GM18867 (cell line): ENCODE data around the gene POU5F1.
"Not testable (repeated sequence)": the region's sequence is repeated elsewhere in the genome, so short reads cannot be mapped to it uniquely, and the experiment has no call there.

Source experiments
- ATAC-seq: cut with Tn5 transposase; IDR thresholded peaks from one replicate; pipeline ENCODE4 v1.9.1; 2021; ENCODE audit warnings: mild to moderate bottlenecking, moderate library complexity; ENCODE audit not compliant: unreplicated experiment

Gene POU5F1

GRCh38 chr6:31169123-31169857 is 1.2 kb downstream of the POU5F1 start:
- no peak for ATAC-seq

GRCh38 chr6:31168606-31169005 is 1.9 kb downstream of the POU5F1 start:
- no peak for ATAC-seq

GRCh38 chr6:31165986-31166385 is 4.5 kb downstream of the POU5F1 start:
- no peak for ATAC-seq

- peak; percentile 75 for ATAC-seq
Observed at GRCh38 chr6:31165064-31165832, 5.2 kb downstream of the POU5F1 start.

GRCh38 chr6:31164475-31165063 is 5.9 kb downstream of the POU5F1 start:
- not testable (repeated sequence) for ATAC-seq

GRCh38 chr6:31163922-31164321 is 6.6 kb downstream of the POU5F1 start:
- ATAC-seq, result no peak

- no peak for ATAC-seq
Observed at GRCh38 chr6:31162463-31163165, 7.9 kb downstream of the POU5F1 start.

- no peak for ATAC-seq
Observed at GRCh38 chr6:31161216-31162126, 9.0 kb downstream of the POU5F1 start.

- no peak for ATAC-seq
Observed at GRCh38 chr6:31158863-31159855, 11.3 kb downstream of the POU5F1 start.

GRCh38 chr6:31158140-31158862 is 12.2 kb downstream of the POU5F1 start, which contains the start of gene TCF19:
TCF19 (plus strand) TSS chr6:31158589; CDS start chr6:31159470, 881 bp downstream.
- ATAC-seq, result peak; percentile 82

- ATAC-seq, result no peak
Observed at GRCh38 chr6:31157513-31158139, 12.9 kb downstream of the POU5F1 start, which contains the start of gene CCHCR1. CCHCR1 (minus strand) TSS chr6:31157802; CDS start chr6:31157600, 202 bp downstream.

- no peak for ATAC-seq
Observed at GRCh38 chr6:31156641-31157040, 13.8 kb downstream of the POU5F1 start.

- ATAC-seq, result no peak
Observed at GRCh38 chr6:31154436-31154835, 16.0 kb downstream of the POU5F1 start.

- ATAC-seq, result no peak
Observed at GRCh38 chr6:31152781-31153180, 17.7 kb downstream of the POU5F1 start.

- no peak for ATAC-seq
Observed at GRCh38 chr6:31149827-31150447, 20.5 kb downstream of the POU5F1 start.

GRCh38 chr6:31145386-31145785 is 25.1 kb downstream of the POU5F1 start:
- no peak for ATAC-seq

- no peak for ATAC-seq
Observed at GRCh38 chr6:31144970-31145340, 25.5 kb downstream of the POU5F1 start.
